ENCODE measurements around the gene CPT1C. TPM values are rescaled to one million over a fixed set of nuclear protein-coding genes. Genes with fewer than 3 reads are reported as not detected.

Gene CPT1C
- total RNA-seq, 1 experiment from 2014 or later: 2.0 TPM

DNA sequence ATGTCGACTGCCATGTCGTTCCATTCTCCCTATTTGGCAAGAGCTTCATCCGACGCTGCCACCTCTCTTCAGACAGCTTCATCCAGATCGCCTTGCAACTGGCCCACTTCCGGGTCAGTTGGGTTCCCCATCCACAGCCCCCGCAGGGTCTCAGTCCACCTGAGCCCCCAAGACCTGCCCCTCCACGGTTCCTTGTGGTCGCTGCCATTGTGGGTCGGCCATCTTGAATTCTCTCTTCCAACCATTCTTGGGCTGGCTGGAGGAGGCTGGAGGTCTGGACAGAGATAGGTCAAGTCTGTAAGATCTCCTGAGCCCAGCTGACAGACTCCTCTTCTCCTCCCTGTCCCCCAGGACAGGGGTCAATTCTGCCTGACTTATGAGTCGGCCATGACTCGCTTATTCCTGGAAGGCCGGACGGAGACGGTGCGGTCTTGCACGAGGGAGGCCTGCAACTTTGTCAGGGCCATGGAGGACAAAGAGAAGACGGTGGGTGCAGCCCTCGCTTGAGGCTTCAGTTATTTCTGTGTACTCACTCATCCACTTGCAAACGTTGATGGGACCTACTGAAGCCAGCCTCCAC is 19.5 kb downstream of the CPT1C start:
- TF ChIP-seq, protein P1, sequence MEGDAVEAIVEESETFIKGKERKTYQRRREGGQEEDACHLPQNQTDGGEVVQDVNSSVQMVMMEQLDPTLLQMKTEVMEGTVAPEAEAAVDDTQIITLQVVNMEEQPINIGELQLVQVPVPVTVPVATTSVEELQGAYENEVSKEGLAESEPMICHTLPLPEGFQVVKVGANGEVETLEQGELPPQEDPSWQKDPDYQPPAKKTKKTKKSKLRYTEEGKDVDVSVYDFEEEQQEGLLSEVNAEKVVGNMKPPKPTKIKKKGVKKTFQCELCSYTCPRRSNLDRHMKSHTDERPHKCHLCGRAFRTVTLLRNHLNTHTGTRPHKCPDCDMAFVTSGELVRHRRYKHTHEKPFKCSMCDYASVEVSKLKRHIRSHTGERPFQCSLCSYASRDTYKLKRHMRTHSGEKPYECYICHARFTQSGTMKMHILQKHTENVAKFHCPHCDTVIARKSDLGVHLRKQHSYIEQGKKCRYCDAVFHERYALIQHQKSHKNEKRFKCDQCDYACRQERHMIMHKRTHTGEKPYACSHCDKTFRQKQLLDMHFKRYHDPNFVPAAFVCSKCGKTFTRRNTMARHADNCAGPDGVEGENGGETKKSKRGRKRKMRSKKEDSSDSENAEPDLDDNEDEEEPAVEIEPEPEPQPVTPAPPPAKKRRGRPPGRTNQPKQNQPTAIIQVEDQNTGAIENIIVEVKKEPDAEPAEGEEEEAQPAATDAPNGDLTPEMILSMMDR (IDR thresholded peaks at IDR 0.05; ENCODE audit: insufficient read depth in 1 of 2, low read depth in 1 of 2, low read length in 1 of 2, severe bottlenecking in 1 of 2, unreplicated experiment in 1 of 2): no peak
- H3K4me1 ChIP-seq: peaks cover 8% of the 10 kb centered on the region; the same call in 1 of the 2 replicates
- H3K4me3 ChIP-seq (ENCODE audit: low read depth, low read length): no peak overlapping the region
- Mint-ChIP-seq H3K4me1 (ENCODE audit: low read depth, unreplicated experiment) (peaks cover 23% of the 10 kb centered on the region), H3K36me3 (ENCODE audit: insufficient read depth, unreplicated experiment) (peaks cover 14% of the 10 kb centered on the region), H3K9me3 (ENCODE audit: unreplicated experiment) (peaks cover 5% of the 10 kb centered on the region), H3K4me3 (ENCODE audit: unreplicated experiment) (no peak overlapping the region), H3K27me3 (ENCODE audit: insufficient read depth, unreplicated experiment) (no peaks in the 10 kb centered on the region), H3K27ac (ENCODE audit: unreplicated experiment) (no peak overlapping the region)
- H3K9me3 ChIP-seq: no peaks in the 10 kb centered on the region
- no TSS peak for BruUV-seq (replicated peaks)
- ChIA-PET CTCF (no interaction called here), POLR2A (interaction anchor here (0.6 kb wide), 1 partner anchor 1074 kb away, joined by 3 read pairs; the partner anchor contains the start of gene DBP)
- H3K36me3 ChIP-seq (ENCODE audit: control insufficient read depth, insufficient read depth, low read length): no peaks in the 10 kb centered on the region
- H3K27me3 ChIP-seq (replicated peaks; ENCODE audit: control insufficient read depth, insufficient read depth, low read length): no peaks in the 10 kb centered on the region
- DNase-seq: no peak
- intact Hi-C loops (cut with micrococcal nuclease; ENCODE audit: unreplicated experiment): loop anchor here (5.0 kb wide), 1 partner anchor 57 kb away; the partner anchor contains the start of gene AP2A1

DNA sequence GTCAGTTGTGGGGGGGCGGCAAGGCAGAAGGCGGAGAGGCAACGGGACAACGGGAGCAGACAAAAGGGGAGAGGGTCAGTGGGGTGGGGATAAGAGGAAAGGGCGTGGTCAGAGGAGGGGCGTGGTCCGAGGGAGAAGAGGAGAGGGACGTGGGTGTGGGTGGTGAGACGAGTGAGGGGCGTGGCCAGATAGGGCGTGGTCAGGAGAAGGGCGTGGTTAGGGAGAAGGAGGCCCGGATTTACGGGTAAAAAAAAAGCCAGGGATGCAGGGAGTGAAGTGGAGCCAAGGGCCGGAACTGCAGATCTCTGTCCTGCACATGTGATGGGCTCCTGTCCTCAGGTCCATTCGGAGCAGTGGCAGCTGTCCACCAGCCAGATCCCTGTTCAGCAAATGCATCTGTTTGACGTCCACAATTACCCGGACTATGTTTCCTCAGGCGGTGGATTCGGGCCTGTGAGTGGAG is 21.5 kb downstream of the CPT1C start:
- no peaks in the 10 kb centered on the region for H3K27me3 ChIP-seq (replicated peaks; ENCODE audit: control insufficient read depth, insufficient read depth, low read length)
- peaks cover 24% of the 10 kb centered on the region for H3K4me1 Mint-ChIP-seq (ENCODE audit: low read depth, unreplicated experiment)
- no peaks in the 10 kb centered on the region for H3K27me3 Mint-ChIP-seq (ENCODE audit: insufficient read depth, unreplicated experiment)
- TF ChIP-seq, protein P1 (IDR thresholded peaks at IDR 0.05; ENCODE audit: insufficient read depth in 1 of 2, low read depth in 1 of 2, low read length in 1 of 2, severe bottlenecking in 1 of 2, unreplicated experiment in 1 of 2): no peak
- ChIA-PET POLR2A (no interaction called here), CTCF (interaction anchor here (0.9 kb wide), 1 partner anchor 70 kb away, joined by 4 read pairs; the partner anchor contains the start of gene SCAF1)
- no peaks in the 10 kb centered on the region for H3K36me3 ChIP-seq (ENCODE audit: control insufficient read depth, insufficient read depth, low read length)
- no peak overlapping the region for H3K4me3 ChIP-seq (ENCODE audit: low read depth, low read length)
- BruUV-seq (replicated peaks): no TSS peak
- H3K36me3 Mint-ChIP-seq (ENCODE audit: insufficient read depth, unreplicated experiment): peaks cover 14% of the 10 kb centered on the region
- no peaks in the 10 kb centered on the region for H3K9me3 ChIP-seq
- peaks cover 8% of the 10 kb centered on the region; the same call in 1 of the 2 replicates for H3K4me1 ChIP-seq
- H3K4me3 Mint-ChIP-seq (ENCODE audit: unreplicated experiment): no peak overlapping the region
- peak overlapping the region; percentile 54 for H3K27ac Mint-ChIP-seq (ENCODE audit: unreplicated experiment)
- intact Hi-C loops (cut with micrococcal nuclease; ENCODE audit: unreplicated experiment): loop anchor here (5.0 kb wide), 1 partner anchor 55 kb away; the partner anchor contains the start of gene AP2A1
- H3K9me3 Mint-ChIP-seq (ENCODE audit: unreplicated experiment): peaks cover 8% of the 10 kb centered on the region
- DNase-seq: peak; percentile 49 to 78

DNA sequence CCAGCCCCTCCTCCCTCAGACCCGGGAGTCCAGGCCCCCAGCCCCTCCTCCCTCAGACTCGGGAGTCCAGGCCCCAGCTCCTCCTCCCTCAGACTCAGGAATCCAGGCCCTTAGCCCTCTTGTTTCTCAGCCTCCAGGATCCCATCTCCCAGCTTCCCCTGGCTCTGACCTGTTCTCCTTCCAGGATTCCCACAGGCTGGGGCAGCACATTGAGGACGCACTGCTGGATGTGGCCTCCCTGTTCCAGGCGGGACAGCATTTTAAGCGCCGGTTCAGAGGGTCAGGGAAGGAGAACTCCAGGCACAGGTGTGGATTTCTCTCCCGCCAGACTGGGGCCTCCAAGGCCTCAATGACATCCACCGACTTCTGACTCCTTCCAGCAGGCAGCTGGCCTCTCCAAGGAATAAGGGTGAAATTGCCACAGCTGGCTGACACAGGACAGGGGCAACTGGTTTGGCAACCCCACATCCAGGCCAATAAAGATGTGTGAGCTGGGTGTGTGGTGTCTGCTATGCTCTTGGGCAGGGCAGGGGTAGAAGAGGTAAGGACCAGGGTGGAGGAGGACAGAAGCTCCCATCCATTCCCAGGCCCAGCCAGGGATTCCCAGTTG is 22.4 kb downstream of the CPT1C start:
- no peaks in the 10 kb centered on the region for H3K36me3 ChIP-seq (ENCODE audit: control insufficient read depth, insufficient read depth, low read length)
- no peaks in the 10 kb centered on the region for H3K27me3 ChIP-seq (replicated peaks; ENCODE audit: control insufficient read depth, insufficient read depth, low read length)
- peaks cover 10% of the 10 kb centered on the region; the same call in 1 of the 2 replicates for H3K4me1 ChIP-seq
- ChIA-PET POLR2A (interaction anchor here (0.5 to 0.6 kb wide), 4 partner anchors 38 to 200 kb away, joined by 5 to 13 read pairs (median 6); partner anchors contain the start of gene AP2A1), CTCF (interaction anchor here (0.7 to 0.9 kb wide), 2 partner anchors 35 to 71 kb away, joined by 3 to 4 read pairs; partner anchors contain the start of gene SCAF1)
- H3K4me3 ChIP-seq (ENCODE audit: low read depth, low read length): no peak overlapping the region
- Mint-ChIP-seq H3K4me1 (ENCODE audit: low read depth, unreplicated experiment) (peaks cover 24% of the 10 kb centered on the region), H3K27me3 (ENCODE audit: insufficient read depth, unreplicated experiment) (no peaks in the 10 kb centered on the region), H3K27ac (ENCODE audit: unreplicated experiment) (peak overlapping the region; percentile 74), H3K36me3 (ENCODE audit: insufficient read depth, unreplicated experiment) (peaks cover 14% of the 10 kb centered on the region), H3K9me3 (ENCODE audit: unreplicated experiment) (peaks cover 8% of the 10 kb centered on the region), H3K4me3 (ENCODE audit: unreplicated experiment) (no peak overlapping the region)
- DNase-seq: peak; percentile 74
- TF ChIP-seq, protein P1 (IDR thresholded peaks at IDR 0.05; ENCODE audit: insufficient read depth in 1 of 2, low read depth in 1 of 2, low read length in 1 of 2, severe bottlenecking in 1 of 2, unreplicated experiment in 1 of 2): no peak
- BruUV-seq (replicated peaks): no TSS peak
- H3K9me3 ChIP-seq: no peaks in the 10 kb centered on the region
- intact Hi-C loops (cut with micrococcal nuclease; ENCODE audit: unreplicated experiment): loop anchor here (5.0 kb wide), 1 partner anchor 54 kb away; the partner anchor contains the start of gene AP2A1
